ENCODE measurements around the gene GGA3.

The GGA3 gene

GRCh38 chr17:75240394-75241142 is 20.8 kb downstream of the GGA3 start:
- Histone ChIP-seq H3K4me3 (ENCODE audit: low read depth, low read length) (no peak overlapping the region), H3K9me3 (ENCODE audit: severe bottlenecking) (no peaks in the 10 kb centered on the region), H3K27ac (peak overlapping the region; percentile 48), H3K27me3 (ENCODE audit: insufficient read depth, low read depth, severe bottlenecking) (no peaks in the 10 kb centered on the region), H3K36me3 (peaks cover 94% of the 10 kb centered on the region)
- TF ChIP-seq CTCF (IDR thresholded peaks at IDR 0.05; ENCODE audit: low read depth, low read length): peak; percentile 100
- DNase-seq: peak; percentile 94

- H3K9me3 ChIP-seq (ENCODE audit: severe bottlenecking): no peaks in the 10 kb centered on the region
- peak overlapping the region; percentile 48 for H3K27ac ChIP-seq
- no peak overlapping the region for H3K4me3 ChIP-seq (ENCODE audit: low read depth, low read length)
- no peak for TF ChIP-seq CTCF (IDR thresholded peaks at IDR 0.05; ENCODE audit: low read depth, low read length)
- no peaks in the 10 kb centered on the region for H3K27me3 ChIP-seq (ENCODE audit: insufficient read depth, low read depth, severe bottlenecking)
- DNase-seq: no peak
- peaks cover 97% of the 10 kb centered on the region for H3K36me3 ChIP-seq
Observed at GRCh38 chr17:75239778-75240393, 21.5 kb downstream of the GGA3 start.

- no peak for DNase-seq
- H3K36me3 ChIP-seq: peaks cover 97% of the 10 kb centered on the region
- no peaks in the 10 kb centered on the region for H3K9me3 ChIP-seq (ENCODE audit: severe bottlenecking)
- H3K27ac ChIP-seq: peak overlapping the region; percentile 3; the same call in 1 of the 2 replicates
- no peak for TF ChIP-seq CTCF (IDR thresholded peaks at IDR 0.05; ENCODE audit: low read depth, low read length)
- H3K27me3 ChIP-seq (ENCODE audit: insufficient read depth, low read depth, severe bottlenecking): no peaks in the 10 kb centered on the region
- H3K4me3 ChIP-seq (ENCODE audit: low read depth, low read length): no peak overlapping the region
Observed at GRCh38 chr17:75239214-75239613, 22.2 kb downstream of the GGA3 start.

- Histone ChIP-seq H3K36me3 (peaks cover 97% of the 10 kb centered on the region), H3K27me3 (ENCODE audit: insufficient read depth, low read depth, severe bottlenecking) (no peaks in the 10 kb centered on the region), H3K27ac (peak overlapping the region; percentile 22; the same call in 1 of the 2 replicates), H3K4me3 (ENCODE audit: low read depth, low read length) (no peak overlapping the region), H3K9me3 (ENCODE audit: severe bottlenecking) (no peaks in the 10 kb centered on the region)
- peak; percentile 81 for DNase-seq
- peak; percentile 97 for TF ChIP-seq CTCF (IDR thresholded peaks at IDR 0.05; ENCODE audit: low read depth, low read length)
Observed at GRCh38 chr17:75238684-75239191, 22.7 kb downstream of the GGA3 start.

- no peak for TF ChIP-seq CTCF (IDR thresholded peaks at IDR 0.05; ENCODE audit: low read depth, low read length)
- Histone ChIP-seq H3K9me3 (ENCODE audit: severe bottlenecking) (no peaks in the 10 kb centered on the region), H3K27ac (0 out of 2 replicates have a peak overlapping the region, but pooled peaks have one; percentile 22), H3K36me3 (peaks cover 97% of the 10 kb centered on the region), H3K4me3 (ENCODE audit: low read depth, low read length) (no peak overlapping the region), H3K27me3 (ENCODE audit: insufficient read depth, low read depth, severe bottlenecking) (no peaks in the 10 kb centered on the region)
- DNase-seq: no peak
Observed at GRCh38 chr17:75238020-75238580, 23.3 kb downstream of the GGA3 start.

Measured in WERI-Rb-1 (cell line).